Activated naive CD8-positive, alpha-beta T cell (primary cell): ENCODE measurements around the gene GLRX5.
A peak's percentile ranks its signal among the peaks of the same experiment; 100 is the strongest.

ENCODE experiments used
- H3K27ac Mint-ChIP-seq: one replicate; pipeline ENCODE4 v1.8.0; 2021; ENCODE audit warnings: mixed read lengths
- H3K27me3 Mint-ChIP-seq: one replicate; pipeline ENCODE4 v1.8.0; 2021; ENCODE audit warnings: mixed read lengths
- H3K36me3 Mint-ChIP-seq: one replicate; pipeline ENCODE4 v1.8.0; 2021; ENCODE audit warnings: mixed read lengths
- H3K4me1 Mint-ChIP-seq: one replicate; pipeline ENCODE4 v1.8.0; 2021; ENCODE audit warnings: low read depth, mixed read lengths
- H3K4me3 Mint-ChIP-seq: one replicate; pipeline ENCODE4 v1.8.0; 2021; ENCODE audit warnings: mild to moderate bottlenecking, mixed read lengths
- H3K9me3 Mint-ChIP-seq: one replicate; pipeline ENCODE4 v1.8.0; 2021; ENCODE audit warnings: low read depth, mixed read lengths

Gene GLRX5

GRCh38 chr14:95534299-95535225 lies at the start of gene GLRX5:
GLRX5 (plus strand) TSS chr14:95535050; CDS start chr14:95535090, 40 bp downstream.
- peaks cover 71% of the 10 kb centered on the region for H3K4me1 Mint-ChIP-seq
- H3K9me3 Mint-ChIP-seq = no peaks in the 10 kb centered on the region

GRCh38 chr14:95485222-95485819 lies 49.5 kb upstream of the GLRX5 start:
- no peaks in the 10 kb centered on the region for H3K36me3 Mint-ChIP-seq
- no peaks in the 10 kb centered on the region for H3K9me3 Mint-ChIP-seq
- H3K4me3 Mint-ChIP-seq = no peak overlapping the region
- no peaks in the 10 kb centered on the region for H3K27me3 Mint-ChIP-seq
- H3K4me1 Mint-ChIP-seq = peaks cover 40% of the 10 kb centered on the region
- H3K27ac Mint-ChIP-seq = no peak overlapping the region

More at GRCh38 chr14:95534299-95535225, at the start of gene GLRX5:
- Mint-ChIP-seq H3K4me3 (peak within 1 kb of the TSS; percentile 99), H3K27ac (peak within 1 kb of the TSS; percentile 95), H3K36me3 (peaks cover 6% of the 10 kb centered on the region), H3K27me3 (no peaks in the 10 kb centered on the region)

- no peaks in the 10 kb centered on the region for H3K27me3 Mint-ChIP-seq
- peak overlapping the region; percentile 66 for H3K27ac Mint-ChIP-seq
- H3K4me3 Mint-ChIP-seq = no peak overlapping the region
- peaks cover 40% of the 10 kb centered on the region for H3K4me1 Mint-ChIP-seq
- no peaks in the 10 kb centered on the region for H3K9me3 Mint-ChIP-seq
- peaks cover 7% of the 10 kb centered on the region for H3K36me3 Mint-ChIP-seq
Measured at GRCh38 chr14:95486875-95487668, 47.8 kb upstream of the GLRX5 start.

- Mint-ChIP-seq H3K27ac (no peak overlapping the region), H3K27me3 (no peaks in the 10 kb centered on the region), H3K36me3 (peaks cover 12% of the 10 kb centered on the region), H3K9me3 (no peaks in the 10 kb centered on the region), H3K4me1 (peaks cover 40% of the 10 kb centered on the region), H3K4me3 (no peak overlapping the region)
Measured at GRCh38 chr14:95487669-95488084, 47.2 kb upstream of the GLRX5 start.

- Mint-ChIP-seq H3K4me3 (no peak overlapping the region), H3K4me1 (peaks cover 38% of the 10 kb centered on the region), H3K27ac (no peak overlapping the region), H3K36me3 (peaks cover 12% of the 10 kb centered on the region), H3K27me3 (no peaks in the 10 kb centered on the region), H3K9me3 (no peaks in the 10 kb centered on the region)
Measured at GRCh38 chr14:95488376-95489213, 46.3 kb upstream of the GLRX5 start.

- no peaks in the 10 kb centered on the region for H3K27me3 Mint-ChIP-seq
- peaks cover 40% of the 10 kb centered on the region for H3K4me1 Mint-ChIP-seq
- no peaks in the 10 kb centered on the region for H3K9me3 Mint-ChIP-seq
- H3K36me3 Mint-ChIP-seq = peaks cover 14% of the 10 kb centered on the region
- H3K27ac Mint-ChIP-seq = no peak overlapping the region
- H3K4me3 Mint-ChIP-seq = no peak overlapping the region
Measured at GRCh38 chr14:95489214-95490137, 45.4 kb upstream of the GLRX5 start.

- peaks cover 14% of the 10 kb centered on the region for H3K36me3 Mint-ChIP-seq
- no peak overlapping the region for H3K4me3 Mint-ChIP-seq
- H3K27me3 Mint-ChIP-seq = no peaks in the 10 kb centered on the region
- H3K4me1 Mint-ChIP-seq = peaks cover 41% of the 10 kb centered on the region
- H3K9me3 Mint-ChIP-seq = no peaks in the 10 kb centered on the region
- H3K27ac Mint-ChIP-seq = no peak overlapping the region
Measured at GRCh38 chr14:95490138-95490509, 44.7 kb upstream of the GLRX5 start.

GRCh38 chr14:95490727-95491451 lies 44.0 kb upstream of the GLRX5 start:
- H3K4me1 Mint-ChIP-seq = peaks cover 44% of the 10 kb centered on the region
- no peak overlapping the region for H3K4me3 Mint-ChIP-seq
- no peaks in the 10 kb centered on the region for H3K9me3 Mint-ChIP-seq
- peak overlapping the region; percentile 23 for H3K27ac Mint-ChIP-seq
- peaks cover 14% of the 10 kb centered on the region for H3K36me3 Mint-ChIP-seq
- H3K27me3 Mint-ChIP-seq = no peaks in the 10 kb centered on the region

GRCh38 chr14:95491936-95492608 lies 42.8 kb upstream of the GLRX5 start:
- Mint-ChIP-seq H3K4me3 (no peak overlapping the region), H3K27me3 (no peaks in the 10 kb centered on the region), H3K27ac (no peak overlapping the region), H3K4me1 (peaks cover 50% of the 10 kb centered on the region), H3K36me3 (peaks cover 14% of the 10 kb centered on the region), H3K9me3 (no peaks in the 10 kb centered on the region)

- Mint-ChIP-seq H3K4me1 (peaks cover 43% of the 10 kb centered on the region), H3K4me3 (no peak overlapping the region), H3K9me3 (no peaks in the 10 kb centered on the region), H3K36me3 (peaks cover 14% of the 10 kb centered on the region), H3K27me3 (no peaks in the 10 kb centered on the region), H3K27ac (peak overlapping the region; percentile 38)
Measured at GRCh38 chr14:95493503-95493902, 41.3 kb upstream of the GLRX5 start.

- peaks cover 44% of the 10 kb centered on the region for H3K4me1 Mint-ChIP-seq
- no peaks in the 10 kb centered on the region for H3K9me3 Mint-ChIP-seq
- H3K36me3 Mint-ChIP-seq = peaks cover 14% of the 10 kb centered on the region
- H3K27me3 Mint-ChIP-seq = no peaks in the 10 kb centered on the region
- H3K4me3 Mint-ChIP-seq = no peak overlapping the region
- H3K27ac Mint-ChIP-seq = peak overlapping the region; percentile 22
Measured at GRCh38 chr14:95493976-95494375, 40.9 kb upstream of the GLRX5 start.

- Mint-ChIP-seq H3K4me3 (no peak overlapping the region), H3K9me3 (no peaks in the 10 kb centered on the region), H3K4me1 (peaks cover 46% of the 10 kb centered on the region), H3K36me3 (peaks cover 14% of the 10 kb centered on the region), H3K27me3 (no peaks in the 10 kb centered on the region), H3K27ac (peak overlapping the region; percentile 22)
Measured at GRCh38 chr14:95494456-95494855, 40.4 kb upstream of the GLRX5 start.
